Hepatic stellate cell (primary cell): ENCODE results near the gene CTBP2.

Experiments
- DNase-seq: peaks from one replicate; pipeline ENCODE4 v3.0.0; 2011; ENCODE audit warnings: low spot score

CTBP2 gene

GRCh38 chr10:125144693-125145623 lies 15.4 kb downstream of the CTBP2 start:
- peak; percentile 70 for DNase-seq

DNA sequence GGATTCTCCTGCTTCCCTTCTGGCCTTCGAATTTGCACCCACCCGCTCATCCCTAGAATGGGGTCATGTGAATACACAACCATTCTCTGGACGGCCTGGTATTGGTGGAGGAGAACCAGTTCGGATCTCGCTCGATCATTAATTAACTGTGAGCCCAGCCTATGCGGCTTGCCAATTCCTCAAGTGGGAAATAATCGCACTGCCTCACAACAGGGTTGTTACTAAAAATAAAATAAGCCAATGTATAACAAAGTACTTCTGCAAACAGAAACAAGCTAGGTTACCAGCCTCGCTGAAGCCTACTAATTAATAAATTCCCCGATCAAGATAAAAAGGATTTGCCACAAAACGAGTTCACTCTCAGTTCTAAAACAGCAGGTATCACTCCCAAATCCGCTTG lies 16.2 kb downstream of the CTBP2 start:
- DNase-seq = no peak

DNA sequence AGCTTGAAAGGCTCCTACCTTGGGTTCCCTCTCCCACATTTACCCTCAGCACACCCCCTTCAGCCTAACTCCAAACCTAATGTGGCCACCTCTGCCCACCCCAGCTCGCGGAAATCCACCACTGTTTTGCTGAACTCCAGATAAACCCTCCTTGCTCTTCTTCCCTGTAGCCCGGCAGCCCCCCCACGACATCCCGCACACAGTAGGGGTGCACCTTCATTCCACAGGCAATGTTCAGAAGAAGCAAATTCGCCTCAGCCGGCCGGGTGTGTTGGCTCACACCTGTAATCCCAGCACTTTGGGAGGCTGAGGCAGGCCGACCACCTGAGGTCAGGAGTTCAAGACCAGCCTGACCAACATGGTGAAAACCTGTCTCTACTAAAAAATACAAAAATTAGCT lies 17.4 kb downstream of the CTBP2 start:
- no peak for DNase-seq

GRCh38 chr10:125141860-125142484 lies 18.4 kb downstream of the CTBP2 start:
- DNase-seq = no peak

GRCh38 chr10:125141150-125141859 lies 19.1 kb downstream of the CTBP2 start:
- no peak for DNase-seq

- DNase-seq = no peak
Measured at GRCh38 chr10:125140151-125140550, 20.2 kb downstream of the CTBP2 start.

DNA sequence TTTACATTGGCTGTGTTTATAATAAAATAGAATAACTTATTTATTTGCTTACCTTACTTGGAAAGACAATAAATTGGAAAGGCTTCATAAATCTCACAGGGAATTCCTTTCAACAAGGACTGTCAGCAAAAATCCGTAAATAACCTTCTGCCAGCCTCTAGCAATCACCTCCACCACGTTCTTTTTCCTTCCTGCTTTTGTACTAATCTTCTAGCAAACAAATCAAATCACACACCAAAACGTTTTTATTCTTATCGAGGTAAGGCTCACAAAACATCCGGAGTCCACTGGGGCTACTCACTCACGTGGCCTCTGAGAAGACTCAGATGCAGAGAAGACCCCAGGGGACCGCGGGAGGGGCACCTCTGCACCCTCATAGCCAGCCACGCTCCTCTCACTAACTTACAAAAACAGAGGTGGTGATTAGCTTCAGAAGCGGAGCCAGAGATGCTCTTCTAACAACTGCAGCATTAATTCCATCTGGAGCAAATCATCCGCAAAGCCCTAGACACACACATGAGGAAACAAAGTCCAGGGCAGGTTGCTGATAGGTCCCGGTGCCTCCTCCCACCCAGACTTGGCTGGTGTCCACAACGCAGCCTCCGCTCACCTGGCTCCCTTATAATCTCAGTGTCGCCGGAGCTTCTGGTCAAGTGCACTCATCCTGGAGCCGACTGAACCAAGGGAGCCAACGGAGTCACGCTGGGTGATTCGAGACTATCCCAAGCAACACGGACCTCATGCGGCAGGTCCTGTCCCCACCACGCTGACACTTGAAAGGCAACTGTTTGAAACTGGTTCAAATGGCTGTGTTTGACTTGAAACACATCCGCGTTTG lies 22.5 kb downstream of the CTBP2 start:
- DNase-seq = no peak

GRCh38 chr10:125136087-125136486 lies 24.3 kb downstream of the CTBP2 start:
- no peak for DNase-seq

DNA sequence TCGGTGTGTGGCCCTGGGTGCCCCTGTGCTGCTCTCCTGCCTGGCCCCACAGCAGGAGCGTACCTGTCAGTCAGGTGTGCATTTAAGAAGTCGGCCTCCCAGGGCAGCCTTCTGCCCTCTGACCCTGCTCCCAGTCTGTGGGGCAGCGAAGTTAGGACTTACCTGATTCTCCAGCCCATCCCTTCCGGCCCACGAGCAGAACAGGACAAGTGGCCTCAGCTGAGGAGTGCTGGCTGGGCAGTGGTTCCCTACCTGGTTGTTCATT lies 24.7 kb downstream of the CTBP2 start:
- no peak for DNase-seq

DNA sequence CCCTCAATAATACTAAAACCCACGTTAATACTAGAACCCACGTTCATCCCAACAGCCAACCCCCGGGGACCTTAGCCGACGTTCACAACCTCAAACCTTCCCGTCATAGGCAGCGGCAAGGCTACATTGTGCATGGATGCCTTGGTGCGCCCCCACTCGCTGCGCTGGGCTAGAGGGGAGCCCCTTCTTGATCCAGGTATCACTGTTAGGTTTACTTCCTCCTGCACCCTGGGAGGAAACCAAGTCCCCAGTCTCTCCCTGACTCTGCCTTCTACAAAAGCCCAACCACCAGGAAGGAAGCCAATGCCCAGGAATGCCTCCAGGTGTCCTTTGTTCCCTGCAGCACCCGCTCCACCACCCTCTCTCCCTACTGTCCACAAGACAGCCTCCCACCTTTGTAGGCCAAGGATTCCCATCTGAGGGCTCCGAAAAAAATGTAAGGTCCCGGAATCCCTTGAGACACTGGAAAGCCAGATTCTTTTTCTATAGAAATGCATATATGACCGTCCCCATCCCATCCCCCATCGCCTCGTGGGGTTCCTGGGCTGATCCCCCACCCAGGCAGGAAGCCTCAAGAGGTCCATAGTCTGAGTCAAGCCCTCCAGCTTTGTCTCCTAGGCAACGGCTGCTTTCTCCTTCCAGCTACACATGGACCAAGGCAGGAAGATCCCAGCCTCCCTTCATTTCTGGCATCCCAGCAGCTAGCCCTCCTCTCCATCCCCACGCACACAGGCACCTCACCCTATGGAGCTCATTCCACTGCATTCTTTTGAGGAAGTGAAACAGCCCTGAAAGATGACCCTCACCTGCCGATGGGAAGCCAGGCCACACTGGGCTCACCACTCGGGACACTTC lies 25.2 kb downstream of the CTBP2 start:
- no peak for DNase-seq

DNA sequence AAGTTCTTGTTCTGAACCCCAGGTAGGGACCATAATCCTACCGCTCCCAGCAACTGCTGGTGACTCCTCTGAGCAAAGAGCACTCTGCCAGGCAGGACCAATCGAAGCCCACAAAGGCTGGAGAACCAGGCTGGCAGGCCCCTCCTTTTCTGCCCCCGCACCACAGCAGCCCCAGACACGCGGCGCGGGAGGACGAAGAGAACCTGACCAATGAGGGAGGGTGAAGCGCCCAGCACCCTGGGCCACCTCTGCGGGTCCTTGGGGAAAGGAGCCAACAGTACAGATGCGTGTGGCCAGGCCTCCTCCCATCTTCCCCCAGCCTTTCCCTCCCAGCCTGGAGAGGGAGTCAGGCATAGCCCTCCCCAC lies 25.9 kb downstream of the CTBP2 start:
- no peak for DNase-seq

- no peak for DNase-seq
Measured at GRCh38 chr10:125133696-125134482, 26.5 kb downstream of the CTBP2 start.

DNA sequence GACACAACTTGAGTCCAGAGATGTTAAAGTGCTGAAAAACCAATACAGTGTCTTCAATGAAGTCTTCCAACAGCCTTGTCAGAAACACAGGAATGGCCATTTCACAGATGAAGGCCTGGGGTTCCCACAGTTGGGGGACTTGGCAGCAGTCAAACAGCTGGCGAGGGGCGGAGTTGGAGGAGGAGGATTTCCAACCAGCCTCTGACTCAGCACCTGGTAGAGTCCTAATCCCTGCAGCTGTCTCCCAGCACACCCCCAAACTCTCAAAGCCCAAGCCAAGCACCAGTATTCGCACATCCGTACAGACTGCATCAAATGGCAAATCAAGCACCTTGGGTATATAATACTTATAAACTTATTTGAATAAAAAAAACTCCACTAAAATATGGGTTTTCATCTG lies 28.0 kb downstream of the CTBP2 start:
- DNase-seq = no peak

GRCh38 chr10:125130916-125131315 lies 29.4 kb downstream of the CTBP2 start:
- DNase-seq = no peak

DNA sequence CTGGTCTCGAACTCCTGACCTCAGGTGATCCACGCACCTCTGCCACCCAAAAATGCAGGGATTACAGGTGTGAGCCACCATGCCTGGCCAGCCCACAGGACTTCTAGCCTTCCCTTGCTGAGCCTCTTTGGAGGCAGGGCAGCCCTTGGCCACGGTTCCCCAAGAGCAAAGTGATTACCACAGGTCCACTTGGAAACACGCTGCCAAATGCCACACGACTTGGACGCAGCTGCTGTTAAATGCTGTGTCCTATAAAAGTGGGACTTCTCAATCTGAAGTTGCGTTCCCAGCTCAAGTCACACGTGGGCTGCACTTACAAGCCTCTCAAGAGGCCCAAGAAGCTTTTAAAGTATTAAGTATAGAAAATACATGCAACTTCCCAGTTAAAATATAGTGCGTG lies 30.1 kb downstream of the CTBP2 start:
- DNase-seq = no peak

- no peak for DNase-seq
Measured at GRCh38 chr10:125129076-125129458, 31.3 kb downstream of the CTBP2 start.

- DNase-seq = no peak
Measured at GRCh38 chr10:125128397-125129075, 31.8 kb downstream of the CTBP2 start.

- DNase-seq = no peak
Measured at GRCh38 chr10:125127986-125128385, 32.4 kb downstream of the CTBP2 start.

DNA sequence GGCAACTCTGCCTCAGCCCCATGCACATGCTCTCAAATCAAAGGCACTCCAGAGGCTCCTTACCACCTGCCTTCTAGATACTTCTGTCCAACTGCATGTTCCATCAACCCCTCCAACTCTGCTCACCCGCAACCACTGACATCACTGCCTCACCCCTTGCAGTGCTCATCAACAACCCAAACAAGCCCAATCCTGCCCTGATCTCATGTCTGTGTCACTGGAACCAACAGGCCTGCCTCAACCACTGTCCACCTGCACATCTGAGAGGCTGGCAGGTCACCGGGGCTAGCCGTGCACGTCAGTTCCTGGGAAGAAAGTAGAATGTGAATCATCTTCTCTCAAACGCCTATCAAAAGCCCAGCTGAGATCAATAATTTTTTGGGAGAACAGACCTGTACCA lies 33.3 kb downstream of the CTBP2 start:
- no peak for DNase-seq
